SIG-M5 treated with dmso at 0.1 percent for 504 hours (cell line): Measurements from ENCODE around the gene PMS2.
"Not testable (repeated sequence)": the region's sequence is repeated elsewhere in the genome, so short reads cannot be mapped to it uniquely, and the experiment has no call there.

Experiments used
- DNase-seq: peaks from one replicate; lab custom pipeline; 2025; ENCODE audit not compliant: unreplicated experiment; lab: John Stamatoyannopoulos, UW

Gene PMS2

DNA sequence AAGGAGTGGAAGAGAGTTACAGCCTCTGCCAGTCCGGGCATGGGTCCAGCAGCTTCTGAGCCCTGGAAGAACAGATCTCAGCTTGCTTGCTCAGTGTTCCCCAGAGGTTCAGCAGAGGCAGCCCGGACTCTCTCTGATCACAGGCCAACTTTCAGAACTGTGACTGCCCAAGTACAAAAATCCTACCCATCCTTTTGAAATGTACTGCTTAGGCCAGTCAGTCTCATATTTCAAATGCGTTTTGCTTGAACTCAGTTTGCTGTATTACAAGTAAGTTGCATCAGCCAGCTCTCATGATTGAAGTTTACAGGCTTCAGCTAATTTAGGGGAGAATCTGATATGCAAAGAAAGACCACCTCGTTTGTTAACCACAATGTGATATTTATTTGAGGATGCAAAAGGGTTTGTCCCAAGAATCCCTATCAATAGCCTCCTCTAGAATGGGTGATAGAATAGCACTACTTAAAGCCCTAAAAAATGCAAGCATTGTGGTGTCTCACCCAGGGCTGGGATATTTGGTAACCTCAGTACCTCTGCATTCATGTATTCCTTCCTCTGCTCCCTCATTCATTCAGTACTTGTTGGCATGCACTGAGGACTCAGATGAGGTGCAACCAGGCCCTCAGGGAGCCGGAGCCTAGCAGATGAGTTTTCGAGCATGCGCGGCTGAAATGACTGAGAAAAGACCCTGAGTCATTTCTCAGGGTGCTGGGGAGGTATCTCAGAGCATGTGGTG, 7.2 kb upstream of the PMS2 start:
- DNase-seq: no peak

DNA sequence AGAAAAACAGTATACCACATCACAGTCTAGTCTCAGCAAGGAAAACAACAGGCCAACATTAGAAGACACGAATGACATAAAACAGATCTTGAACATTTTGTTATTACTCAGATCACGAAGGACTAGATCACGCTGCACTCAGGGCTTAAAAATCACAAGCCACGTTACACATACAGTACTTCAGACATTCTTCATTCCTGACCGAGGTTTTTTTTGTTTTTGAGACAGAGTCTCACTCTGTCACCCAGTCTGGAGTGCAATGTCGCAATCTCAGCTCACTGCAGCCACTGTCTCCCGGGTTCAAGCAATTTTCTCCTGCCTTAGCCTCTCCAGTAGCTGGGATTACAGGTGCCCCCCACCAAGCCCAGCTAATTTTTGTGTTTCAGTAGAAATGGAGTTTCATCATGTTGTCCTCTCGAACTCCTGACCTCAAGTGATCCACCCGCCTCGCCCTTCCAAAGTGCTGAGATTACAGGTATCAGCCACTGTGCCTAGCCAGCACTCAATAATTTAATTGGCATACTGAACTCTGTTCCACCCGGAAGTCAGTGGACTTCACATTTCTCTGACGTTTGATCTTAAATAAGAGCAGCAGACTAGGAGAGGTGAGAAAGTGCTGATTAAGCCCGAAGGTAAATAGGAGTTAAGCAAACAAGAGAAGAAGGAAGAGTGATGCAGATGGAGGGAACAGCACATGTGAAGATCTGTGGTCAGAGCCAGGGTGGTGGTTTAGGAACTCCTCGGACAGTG, 3.7 kb upstream of the PMS2 start:
- peak; percentile 28 for DNase-seq

DNA sequence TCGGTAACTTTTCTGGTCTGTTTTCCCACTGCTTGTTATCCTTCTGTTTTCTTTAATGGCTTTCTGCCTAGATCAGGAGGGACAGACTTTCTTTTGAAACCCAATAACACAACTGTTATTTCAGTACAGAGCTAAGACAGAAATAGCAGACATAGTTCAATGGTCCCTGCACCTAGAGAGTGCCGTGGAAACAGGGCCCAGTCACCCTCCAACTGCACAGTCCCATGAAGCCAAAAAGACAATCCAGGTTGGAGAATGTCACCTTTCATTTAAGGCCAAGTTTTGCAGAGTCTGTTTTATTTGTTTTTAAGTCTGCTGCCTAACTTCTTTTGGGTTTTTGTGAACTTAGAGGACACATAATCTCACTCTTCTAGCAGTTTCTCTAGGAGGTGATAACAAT, 2.7 kb upstream of the PMS2 start:
- DNase-seq: no peak

DNA sequence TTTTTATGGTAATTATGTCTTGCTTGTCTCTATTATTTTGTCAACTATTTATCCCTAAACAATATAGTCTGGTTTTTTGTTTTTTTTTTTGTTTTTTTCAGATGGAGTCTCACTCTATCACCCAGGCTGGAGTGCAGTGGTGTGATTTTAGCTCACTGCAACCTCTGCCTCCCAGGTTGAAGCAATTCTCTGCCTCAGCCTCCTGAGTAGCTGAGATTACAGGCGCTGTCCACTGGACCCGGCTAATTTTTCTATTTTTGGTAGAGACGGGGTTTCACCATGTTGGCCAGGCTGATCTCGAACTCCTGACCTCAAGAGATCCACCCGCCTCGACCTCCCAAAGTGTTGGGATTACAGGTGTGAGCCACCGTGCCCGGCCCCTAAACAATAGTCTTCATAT, 1.5 kb upstream of the PMS2 start:
- not testable (repeated sequence) for DNase-seq

DNA sequence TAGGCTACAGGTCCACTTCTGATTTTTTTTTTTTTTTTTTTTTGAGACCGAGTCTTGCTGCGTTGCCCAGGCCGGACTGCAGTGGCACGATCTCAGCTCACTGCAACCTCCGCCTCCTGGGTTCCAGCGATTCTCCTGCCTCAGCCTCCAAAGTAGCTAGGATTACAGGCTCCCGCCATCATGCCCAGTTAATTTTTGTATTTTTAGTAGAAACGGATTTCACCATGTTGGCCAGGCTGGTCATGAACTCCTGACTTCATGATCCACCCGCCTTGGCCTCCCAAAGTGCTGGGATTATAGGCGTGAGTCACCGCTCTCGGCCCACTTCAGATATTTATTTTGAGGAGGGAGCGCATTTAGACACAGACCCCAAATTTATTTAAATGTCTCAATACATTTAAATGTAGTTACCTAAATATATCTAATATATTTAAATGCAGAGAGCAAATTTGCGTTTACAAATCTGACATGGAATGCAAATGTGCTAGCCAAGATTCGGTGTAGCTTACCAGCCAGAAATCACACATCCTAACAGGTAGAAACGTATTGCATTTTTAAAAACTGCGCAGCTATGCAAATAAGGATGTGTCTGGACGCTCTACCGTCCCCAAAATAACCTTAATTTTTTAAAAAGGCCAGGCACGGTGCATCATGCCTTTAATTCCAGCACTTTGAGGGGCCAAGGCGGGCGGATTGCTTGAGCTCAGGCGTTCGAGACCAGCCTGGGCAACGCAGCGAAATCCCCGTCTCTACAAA, 836 bp downstream of the PMS2 start:
- not testable (repeated sequence) for DNase-seq

DNA sequence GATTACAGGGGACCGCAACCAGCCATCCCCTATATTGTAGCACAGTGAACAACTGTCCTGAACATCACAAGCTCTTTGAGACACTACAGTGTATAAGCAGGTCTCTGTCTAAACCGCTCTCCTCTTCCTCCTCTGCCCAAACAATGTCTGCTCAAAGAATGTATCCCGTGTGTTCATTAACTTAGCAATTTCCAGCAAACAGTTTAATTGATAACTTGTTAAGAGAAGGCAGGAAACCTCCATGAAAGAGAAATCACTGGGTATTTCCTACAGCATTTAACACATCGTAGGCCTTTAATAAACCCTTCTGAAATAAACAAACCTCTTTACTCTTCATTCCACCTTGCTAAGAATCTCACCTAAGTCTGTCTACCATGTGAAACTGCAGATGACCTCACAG, 1.5 kb downstream of the PMS2 start:
- no peak for DNase-seq

DNA sequence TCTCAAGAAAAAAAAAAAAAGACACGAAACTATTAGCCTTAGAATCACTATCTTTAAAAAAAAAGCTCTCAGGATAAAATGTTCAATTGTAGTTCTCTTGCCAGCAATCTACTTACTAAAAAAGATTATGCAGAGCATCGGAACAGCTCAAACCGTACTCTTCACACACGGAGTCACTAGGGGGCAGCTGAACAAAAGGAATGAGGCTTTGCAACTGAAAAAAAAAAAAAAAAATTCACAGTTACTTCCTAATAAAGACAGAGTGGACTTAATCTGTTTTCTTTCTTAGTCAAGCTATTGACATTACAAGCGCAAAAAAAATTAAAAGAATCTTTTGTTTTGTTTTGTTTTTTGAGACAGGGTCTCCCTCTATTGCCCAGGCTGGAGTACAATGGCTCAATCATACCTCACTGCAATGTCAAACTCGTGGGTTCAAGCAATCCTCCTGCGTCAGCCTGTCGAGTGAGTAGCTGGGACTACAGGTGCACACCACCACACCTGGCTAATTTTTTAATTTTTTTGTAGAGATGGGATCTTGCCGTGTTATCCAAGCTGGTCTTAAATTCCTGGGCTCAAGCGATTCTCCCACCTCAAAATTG, 11.5 kb downstream of the PMS2 start:
- peak; percentile 61 for DNase-seq

DNA sequence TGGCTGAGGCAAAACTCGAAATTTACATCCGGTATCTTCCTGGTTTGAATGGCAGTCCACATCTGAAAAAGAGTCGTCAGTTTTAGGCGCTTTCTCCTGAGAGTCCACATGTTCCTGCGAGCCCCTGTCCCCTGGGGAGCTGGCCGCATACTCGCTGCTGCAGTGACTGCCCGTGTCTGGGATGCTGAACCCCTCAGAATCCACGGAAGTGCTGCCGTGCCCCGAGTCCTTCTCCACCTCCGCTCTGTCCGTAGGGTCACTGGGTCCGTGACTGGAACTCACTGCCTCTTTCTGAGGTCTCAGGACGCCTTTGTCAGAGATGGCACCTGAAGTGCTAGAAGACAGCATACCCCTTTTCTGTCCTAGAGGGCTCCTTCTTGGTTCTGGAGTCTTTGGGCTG, 21.8 kb downstream of the PMS2 start:
- DNase-seq: not testable (repeated sequence)

DNA sequence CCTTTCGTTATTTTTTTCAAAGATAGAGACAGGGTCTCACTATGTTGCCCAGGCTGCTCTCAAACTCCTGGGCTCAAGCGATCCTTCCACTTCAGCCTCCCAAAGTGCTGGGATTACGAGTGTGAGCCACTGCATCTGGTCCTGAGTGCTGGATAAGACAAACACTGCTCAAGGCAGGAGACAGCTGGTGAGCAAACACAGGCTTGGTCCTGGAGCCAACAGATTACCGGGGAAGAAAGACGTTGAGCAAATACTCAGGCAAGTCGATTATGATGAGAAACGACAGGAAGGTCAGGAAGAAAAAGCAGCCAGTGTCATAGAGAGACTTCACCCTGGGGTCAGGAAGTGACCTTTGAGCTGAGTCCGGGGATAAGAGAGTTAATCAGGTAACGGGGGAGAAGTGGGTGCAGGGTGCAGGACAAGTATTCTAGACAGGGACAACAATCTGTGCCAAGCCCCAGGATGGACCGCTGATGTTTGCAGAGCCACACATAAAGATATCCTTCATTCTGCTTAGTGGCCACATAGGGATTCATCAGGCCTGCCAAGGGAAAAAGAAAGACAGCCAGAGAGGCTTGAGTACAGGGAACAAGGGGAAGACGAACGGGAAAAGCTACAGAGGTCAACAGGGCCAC, 29.1 kb downstream of the PMS2 start:
- DNase-seq: not testable (repeated sequence)

DNA sequence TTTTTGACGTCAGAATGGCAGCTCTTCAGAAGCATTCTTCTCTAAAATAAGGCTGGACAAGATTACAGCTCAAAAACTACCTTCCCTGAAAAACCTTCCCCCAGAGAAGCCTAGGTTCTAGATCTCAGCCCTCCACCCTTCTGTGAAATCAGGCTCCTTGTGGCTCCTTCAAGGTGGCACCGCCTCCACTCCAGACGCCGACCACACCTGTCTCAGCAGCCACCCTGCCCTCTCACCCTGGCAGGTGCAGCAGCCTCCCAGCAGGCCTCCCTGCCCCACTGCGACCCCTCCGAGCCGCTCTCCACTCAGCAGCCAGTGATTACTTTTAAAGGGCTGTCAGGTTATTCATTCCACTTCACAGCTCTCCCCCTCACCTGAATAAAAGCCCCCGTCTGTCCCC, 35.3 kb downstream of the PMS2 start:
- DNase-seq: not testable (repeated sequence)

DNA sequence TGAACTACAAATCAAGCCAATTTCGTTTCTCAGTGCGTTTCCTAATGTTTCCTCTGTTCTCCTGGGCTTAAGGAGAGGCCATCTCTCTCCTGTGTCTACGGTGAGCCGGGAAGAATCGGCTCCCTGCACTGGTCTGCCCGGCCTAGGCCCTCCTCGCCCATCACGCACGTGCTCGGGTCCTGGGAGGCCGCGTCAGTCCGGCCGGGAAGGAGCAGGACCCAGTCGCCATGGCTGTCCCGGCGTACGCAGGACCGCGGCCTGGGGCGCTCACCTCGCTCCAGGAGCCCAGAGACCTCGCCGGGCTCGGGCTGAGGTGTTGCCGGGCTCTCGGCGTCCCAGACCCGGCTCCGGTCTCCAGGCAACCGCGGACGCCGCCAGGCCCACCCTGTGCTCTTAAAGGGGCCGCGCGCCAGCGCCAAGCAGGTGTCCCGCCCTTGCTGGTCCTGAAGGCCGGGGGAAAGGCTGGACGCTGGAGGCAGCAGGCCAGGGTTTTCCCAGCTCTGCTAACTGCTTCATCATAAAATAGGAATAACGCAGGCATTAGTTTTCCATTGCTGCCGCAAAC, 38.4 kb downstream of the PMS2 start, which contains the start of gene RSPH10B:
RSPH10B (minus strand) TSS at position 343 of the 565 bp plus-strand sequence. CDS start 3,573 bp downstream, outside the sequence.
- DNase-seq: not testable (repeated sequence)

DNA sequence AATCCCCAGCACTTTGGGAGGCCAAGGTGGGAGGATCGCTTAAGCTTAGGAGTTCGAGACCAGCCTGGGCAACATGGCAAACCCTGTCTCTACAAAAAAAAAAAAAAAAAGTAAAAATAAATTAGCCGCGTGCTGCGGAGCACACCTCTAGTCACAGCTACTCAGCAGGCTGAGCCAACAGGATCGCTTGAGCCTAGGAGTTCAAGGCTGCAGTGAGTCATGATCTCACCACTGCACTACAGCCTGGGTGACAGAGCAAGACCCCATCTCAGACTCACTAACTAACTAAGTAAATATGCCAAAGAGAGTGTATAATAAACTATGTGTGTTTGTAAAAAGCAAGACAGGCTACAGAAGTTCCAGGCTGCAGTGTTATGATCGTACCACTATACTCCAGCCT, 45.0 kb downstream of the PMS2 start:
- not testable (repeated sequence) for DNase-seq

DNA sequence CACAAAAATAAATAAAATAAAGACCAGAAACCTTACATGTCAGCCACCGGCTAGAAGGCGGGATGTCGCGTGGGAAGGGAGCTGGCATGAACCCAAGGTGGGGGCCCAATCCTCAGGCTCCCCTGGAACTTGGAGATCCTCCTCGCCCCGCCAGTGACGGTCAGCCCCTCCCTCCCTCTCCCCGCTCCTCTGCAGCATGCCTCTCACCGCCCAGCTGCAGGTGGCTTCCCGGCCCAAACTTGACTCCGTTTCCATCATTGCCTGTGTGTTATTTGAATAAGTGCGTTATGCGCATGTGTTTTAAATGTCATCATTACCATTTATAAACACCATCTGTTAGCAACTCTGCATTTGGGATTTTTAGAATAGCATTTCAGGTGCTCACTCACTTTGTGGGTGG, 45.6 kb downstream of the PMS2 start:
- DNase-seq: not testable (repeated sequence)

DNA sequence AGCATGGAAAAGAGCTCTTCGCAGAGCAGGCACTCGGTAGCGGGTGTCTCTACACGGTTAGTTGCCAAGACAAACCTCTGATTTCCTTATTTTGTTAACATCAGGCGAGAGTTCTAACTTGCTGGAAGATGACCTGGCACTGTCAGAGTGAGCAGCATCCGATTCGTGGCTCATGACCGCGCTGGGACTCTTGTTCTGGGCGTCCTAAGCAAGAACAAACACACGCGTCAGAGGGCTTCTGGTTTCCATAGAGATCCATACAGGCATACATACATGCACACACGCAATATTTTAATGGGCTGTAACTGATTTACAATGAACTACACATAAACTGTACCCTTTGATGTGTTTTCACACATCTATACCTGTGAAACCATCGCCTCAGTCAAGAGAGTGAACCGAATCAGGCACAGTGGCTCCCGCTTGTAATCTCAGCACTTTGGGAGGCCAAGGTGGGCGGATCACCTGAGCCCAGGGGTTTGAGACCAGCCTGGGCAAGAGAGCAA, 73.9 kb downstream of the PMS2 start:
- DNase-seq: not testable (repeated sequence)

DNA sequence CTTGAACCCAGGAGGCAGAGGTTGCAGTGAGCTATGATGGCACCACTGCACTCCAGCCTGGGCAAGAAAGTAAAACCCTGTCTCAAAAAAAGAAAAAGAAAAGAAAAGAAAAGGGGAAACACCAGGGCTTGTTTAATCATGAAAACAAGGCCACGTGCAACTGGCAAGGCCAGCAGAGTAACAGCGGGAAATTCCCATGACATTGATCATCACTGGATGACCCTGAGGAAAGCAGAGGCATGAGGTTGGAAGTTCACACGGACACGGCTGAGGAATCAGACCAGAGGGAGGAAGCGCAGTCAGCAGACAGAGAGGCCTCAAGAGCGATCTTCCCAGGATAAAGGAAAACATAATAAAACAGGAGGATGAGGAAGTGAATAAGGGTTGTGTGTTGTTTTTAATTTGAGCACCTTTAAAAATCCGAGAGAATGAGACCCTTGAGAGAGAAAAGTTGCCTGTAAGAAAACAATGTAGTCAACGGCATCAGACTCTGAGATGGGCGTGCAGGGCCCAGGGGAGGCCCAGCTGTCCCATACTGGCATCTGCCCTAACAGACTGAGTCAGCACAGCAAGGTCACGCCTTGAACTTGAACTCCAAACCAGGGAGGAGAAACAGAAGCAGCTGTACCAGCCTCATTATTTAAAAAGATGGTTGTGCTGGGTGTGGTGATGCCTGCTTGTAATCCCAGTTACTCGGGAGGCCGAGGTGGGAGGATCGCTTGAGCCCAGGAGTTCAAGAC, 76.8 kb downstream of the PMS2 start:
- not testable (repeated sequence) for DNase-seq

DNA sequence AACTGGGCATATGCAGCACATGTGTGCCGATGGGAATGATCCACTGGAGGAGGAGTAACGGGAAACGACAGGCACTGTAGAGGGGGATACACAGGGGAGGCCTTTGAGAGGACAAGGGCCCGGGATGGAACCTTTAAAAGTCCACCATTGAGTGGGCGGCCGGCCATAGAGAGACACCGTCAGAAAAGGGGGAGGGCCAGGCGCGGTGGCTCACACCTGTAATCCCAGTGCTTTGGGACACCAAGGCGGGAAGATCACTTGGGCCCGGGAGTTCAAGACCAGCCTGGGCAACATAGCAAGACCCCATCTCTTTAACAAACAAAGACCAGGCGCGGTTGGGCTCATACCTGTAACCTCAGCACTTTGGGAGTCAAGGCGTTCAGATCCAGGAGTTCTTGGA, 77.6 kb downstream of the PMS2 start:
- DNase-seq: not testable (repeated sequence)

DNA sequence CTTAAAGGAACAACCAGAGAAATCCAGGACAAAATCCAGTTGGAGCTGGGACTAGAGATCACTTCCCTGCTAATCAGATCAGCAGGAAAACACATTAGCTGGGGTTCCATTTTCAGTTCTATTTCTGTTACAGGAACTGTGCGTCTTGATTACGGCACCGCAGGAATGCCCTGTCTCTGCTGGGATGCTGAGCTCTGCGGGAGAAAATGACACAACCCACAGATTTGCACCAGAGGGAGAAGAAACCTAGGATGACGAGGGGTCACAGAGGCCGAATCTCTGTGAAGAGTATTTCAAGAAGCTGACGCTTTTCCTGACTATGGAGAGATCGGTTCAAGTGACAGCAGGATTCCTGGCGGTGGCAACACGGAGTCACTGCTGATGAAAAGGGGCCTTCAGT, 78.6 kb downstream of the PMS2 start:
- DNase-seq: not testable (repeated sequence)

DNA sequence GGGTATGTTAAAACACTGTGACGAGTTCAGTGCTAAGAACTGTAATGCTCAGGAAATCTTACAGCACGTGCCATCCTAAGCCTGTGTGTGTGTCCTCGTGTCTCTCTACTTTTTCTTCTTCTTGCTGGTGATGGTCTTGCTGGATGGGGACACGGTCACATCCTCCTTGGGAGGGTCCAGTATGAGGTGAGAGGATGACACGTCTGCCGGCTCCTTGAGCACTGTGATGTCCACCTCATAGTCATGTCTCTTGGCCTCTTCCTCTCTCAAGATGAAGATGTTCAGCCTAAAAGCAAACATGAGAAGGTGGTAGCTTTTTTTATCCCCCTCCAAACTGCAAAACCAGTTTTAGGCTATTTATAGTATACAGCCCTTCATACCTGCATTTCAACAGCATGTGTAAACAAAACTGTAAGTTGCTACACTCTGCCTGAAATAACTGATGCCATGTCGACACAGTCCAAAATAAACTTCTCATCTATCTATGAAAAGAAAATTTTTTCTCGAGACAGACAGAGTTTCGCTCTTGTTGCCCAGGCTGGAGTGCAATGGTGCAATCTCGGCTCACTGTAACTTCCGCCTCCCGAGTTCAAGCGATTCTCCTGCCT, 82.5 kb downstream of the PMS2 start:
- DNase-seq: not testable (repeated sequence)

DNA sequence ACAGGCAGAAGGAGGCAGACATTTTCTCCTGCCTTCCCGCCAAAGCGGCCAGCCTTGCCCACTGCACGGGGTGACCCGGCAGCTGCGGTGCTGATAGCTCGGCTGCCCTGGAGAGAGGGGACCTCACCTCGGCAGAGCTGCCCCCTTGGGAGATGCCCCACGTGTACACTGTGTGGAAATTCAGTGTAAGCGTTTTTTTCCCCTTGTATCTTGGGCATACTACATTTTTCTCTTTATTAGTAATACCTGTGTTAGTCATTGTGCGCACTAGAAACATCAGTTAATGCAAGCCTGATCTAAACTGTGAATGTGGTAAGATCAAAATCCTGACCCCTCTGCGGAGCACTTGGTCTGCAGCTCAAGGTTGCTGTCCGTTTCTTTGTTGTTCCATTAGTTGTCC, 84.2 kb downstream of the PMS2 start:
- DNase-seq: not testable (repeated sequence)
